Fibroblast of skin of back (primary cell): ENCODE measurements around the gene UBE2L5. TPM values are rescaled to one million over a fixed set of nuclear protein-coding genes. Genes with fewer than 3 reads are reported as not detected.

Experiments used
- DNase-seq: peaks from one replicate; pipeline ENCODE4 v3.0.0-alpha.2; 2013
- polyA plus RNA-seq, 2 experiments: library from polyadenylated mRNA; unstranded; fragments of 120-200 nt; gene quantifications; one replicate each; pipeline ENCODE4 v1.2.1, GENCODE V29; 2013; ENCODE audit not compliant: insufficient read length in 2 of 2

The UBE2L5 gene
- polyA plus RNA-seq (2013, experiment 1 of 2; ENCODE audit: insufficient read length) = 0.83 TPM
- polyA plus RNA-seq (2013, experiment 2 of 2; ENCODE audit: insufficient read length) = 0.50 TPM

GRCh38 chr13:30422054-30422839 is at the start of gene UBE2L5:
Gene UBE2L5, plus strand, starts transcription at chr13:30422493. Its CDS starts 5,498 bp downstream, at chr13:30427991.
- DNase-seq = peak; percentile 62

- DNase-seq = no peak
These were observed 48.6 kb upstream of the UBE2L5 start for GRCh38 chr13:30373727-30374126.

GRCh38 chr13:30375265-30375835 is 46.9 kb upstream of the UBE2L5 start:
- DNase-seq = no peak

GRCh38 chr13:30376426-30377311 is 45.6 kb upstream of the UBE2L5 start:
- no peak for DNase-seq

- no peak for DNase-seq
These were observed 45.0 kb upstream of the UBE2L5 start for GRCh38 chr13:30377312-30377685.

GRCh38 chr13:30378191-30378590 is 44.1 kb upstream of the UBE2L5 start:
- DNase-seq = no peak

- no peak for DNase-seq
These were observed 41.2 kb upstream of the UBE2L5 start for GRCh38 chr13:30381049-30381448.

GRCh38 chr13:30382836-30383525 is 39.3 kb upstream of the UBE2L5 start:
- no peak for DNase-seq

GRCh38 chr13:30388406-30389283 is 33.6 kb upstream of the UBE2L5 start:
- no peak for DNase-seq

GRCh38 chr13:30391956-30392680 is 30.2 kb upstream of the UBE2L5 start:
- DNase-seq = no peak

GRCh38 chr13:30392681-30393045 is 29.6 kb upstream of the UBE2L5 start:
- no peak for DNase-seq

GRCh38 chr13:30394751-30395191 is 27.5 kb upstream of the UBE2L5 start:
- DNase-seq = no peak

- peak; percentile 75 for DNase-seq
These were observed 26.8 kb upstream of the UBE2L5 start for GRCh38 chr13:30395192-30396158.

GRCh38 chr13:30396434-30397075 is 25.7 kb upstream of the UBE2L5 start:
- DNase-seq = no peak

- no peak for DNase-seq
These were observed 23.7 kb upstream of the UBE2L5 start for GRCh38 chr13:30398601-30399072.

- DNase-seq = no peak
These were observed 21.9 kb upstream of the UBE2L5 start for GRCh38 chr13:30400376-30400775.

GRCh38 chr13:30401347-30401746 is 20.9 kb upstream of the UBE2L5 start:
- DNase-seq = no peak

- no peak for DNase-seq
These were observed 18.8 kb upstream of the UBE2L5 start for GRCh38 chr13:30403456-30403855.

GRCh38 chr13:30404207-30404606 is 18.1 kb upstream of the UBE2L5 start:
- DNase-seq = no peak
